ENCODE measurements around the gene FOSL2.
A peak's percentile ranks its signal among the peaks of the same experiment; 100 is the strongest.

FOSL2 gene

DNA sequence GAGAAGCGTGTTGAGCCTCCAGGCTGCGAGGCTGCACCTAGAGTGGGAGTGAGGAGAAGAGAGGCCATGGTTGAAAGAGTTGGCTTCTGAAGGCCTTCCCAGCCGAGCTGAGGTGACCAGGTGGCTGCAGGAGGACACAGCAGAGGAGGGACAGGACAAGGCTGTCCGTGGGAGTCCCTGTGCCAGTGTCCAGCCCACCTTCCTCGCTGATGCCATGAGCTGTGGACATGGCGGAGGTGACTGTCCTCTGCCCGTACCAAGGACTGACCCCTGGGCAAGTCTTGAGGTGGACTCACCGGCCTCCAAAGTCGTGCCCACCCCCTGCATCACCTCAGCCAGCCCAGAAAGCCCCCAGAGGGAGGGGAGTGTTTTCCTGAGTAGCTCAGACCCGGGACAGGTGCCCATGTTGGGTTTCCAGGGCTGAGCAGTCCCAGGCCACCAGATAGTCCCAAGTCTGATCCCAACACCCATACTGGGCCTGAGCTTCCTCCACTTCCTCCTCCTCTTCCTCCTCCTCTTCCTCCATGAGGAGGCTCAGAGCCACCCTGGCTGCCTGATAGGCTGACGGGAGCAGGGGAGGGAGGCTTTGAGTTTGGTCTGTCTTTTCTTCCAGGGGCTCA, 43.0 kb upstream of the FOSL2 start:
- peaks cover 0 to 11% (median 1%) of the 10 kb centered on the region in 4 donors for H3K4me1 ChIP-seq
- H3K36me3 ChIP-seq, result no peaks in the 10 kb centered on the region
- DNase-seq, result peak in 1 of 2 donors; percentile 55
- TF ChIP-seq, protein P1, sequence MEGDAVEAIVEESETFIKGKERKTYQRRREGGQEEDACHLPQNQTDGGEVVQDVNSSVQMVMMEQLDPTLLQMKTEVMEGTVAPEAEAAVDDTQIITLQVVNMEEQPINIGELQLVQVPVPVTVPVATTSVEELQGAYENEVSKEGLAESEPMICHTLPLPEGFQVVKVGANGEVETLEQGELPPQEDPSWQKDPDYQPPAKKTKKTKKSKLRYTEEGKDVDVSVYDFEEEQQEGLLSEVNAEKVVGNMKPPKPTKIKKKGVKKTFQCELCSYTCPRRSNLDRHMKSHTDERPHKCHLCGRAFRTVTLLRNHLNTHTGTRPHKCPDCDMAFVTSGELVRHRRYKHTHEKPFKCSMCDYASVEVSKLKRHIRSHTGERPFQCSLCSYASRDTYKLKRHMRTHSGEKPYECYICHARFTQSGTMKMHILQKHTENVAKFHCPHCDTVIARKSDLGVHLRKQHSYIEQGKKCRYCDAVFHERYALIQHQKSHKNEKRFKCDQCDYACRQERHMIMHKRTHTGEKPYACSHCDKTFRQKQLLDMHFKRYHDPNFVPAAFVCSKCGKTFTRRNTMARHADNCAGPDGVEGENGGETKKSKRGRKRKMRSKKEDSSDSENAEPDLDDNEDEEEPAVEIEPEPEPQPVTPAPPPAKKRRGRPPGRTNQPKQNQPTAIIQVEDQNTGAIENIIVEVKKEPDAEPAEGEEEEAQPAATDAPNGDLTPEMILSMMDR (IDR thresholded peaks at IDR 0.05), result no peak
- intact Hi-C loops (cut with DNase I; ENCODE audit: low total_unique reads), result no loop called here
- no peak overlapping the region for H3K27ac ChIP-seq
- H3K9me3 ChIP-seq, result no peaks in the 10 kb centered on the region
- H3K27me3 ChIP-seq, result no peaks in the 10 kb centered on the region
- H3K4me3 ChIP-seq, result no peak overlapping the region

DNA sequence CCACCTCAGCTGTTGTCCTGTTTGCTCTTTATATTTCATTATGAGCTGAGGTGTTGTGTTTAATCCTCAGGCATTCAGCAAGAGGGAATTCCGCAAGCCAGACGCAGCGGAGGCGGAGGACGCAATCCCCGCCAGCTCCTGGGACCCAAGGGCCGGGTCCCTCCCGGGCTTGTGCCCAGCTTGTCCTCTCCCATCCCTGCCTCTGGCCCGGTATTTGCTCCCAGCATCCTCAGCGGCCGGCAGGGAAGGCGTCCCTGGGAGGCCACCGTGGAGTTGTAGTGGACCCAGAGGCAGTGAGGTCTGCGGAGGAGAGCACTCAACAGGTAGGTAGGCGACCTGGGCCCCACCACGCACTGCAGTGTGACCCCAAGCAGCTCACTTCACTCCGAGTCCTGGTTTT, 42.5 kb upstream of the FOSL2 start:
- Histone ChIP-seq H3K4me3 (no peak overlapping the region), H3K4me1 (peaks cover 0 to 15% (median 1%) of the 10 kb centered on the region in 4 donors), H3K27me3 (no peaks in the 10 kb centered on the region), H3K27ac (no peak overlapping the region), H3K9me3 (no peaks in the 10 kb centered on the region), H3K36me3 (no peaks in the 10 kb centered on the region)
- intact Hi-C loops (cut with DNase I; ENCODE audit: low total_unique reads), result no loop called here
- DNase-seq, result peak in 1 of 2 donors; percentile 52
- TF ChIP-seq, protein P1 (IDR thresholded peaks at IDR 0.05), result no peak

DNA sequence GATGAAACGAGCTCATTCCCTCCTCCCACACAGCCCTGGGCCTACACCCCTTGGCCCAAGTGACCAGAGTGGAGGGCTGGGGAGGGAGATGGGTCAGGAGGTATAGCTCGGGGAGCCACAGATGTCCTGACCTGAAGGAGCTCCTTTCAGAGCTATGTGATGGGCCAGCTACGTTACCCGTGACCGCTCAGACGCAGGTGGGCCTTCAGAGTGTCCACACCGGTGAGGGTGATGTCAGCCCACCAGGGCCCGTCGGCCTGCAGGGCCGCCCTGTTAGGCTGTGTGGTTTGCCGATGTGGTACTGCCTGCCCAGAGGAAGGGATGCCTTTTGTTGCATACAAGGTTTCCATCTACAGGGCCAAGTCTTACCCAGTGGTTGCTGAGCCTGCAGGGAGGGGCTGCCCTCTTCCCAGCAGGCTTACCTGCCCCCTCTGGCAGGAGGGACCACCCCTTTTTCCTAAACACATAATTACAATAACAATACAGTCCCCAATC, 41.8 kb upstream of the FOSL2 start:
- Histone ChIP-seq H3K27ac (no peak overlapping the region), H3K36me3 (no peaks in the 10 kb centered on the region), H3K27me3 (no peaks in the 10 kb centered on the region), H3K4me1 (peaks cover 2 to 22% (median 8%) of the 10 kb centered on the region in 4 donors), H3K4me3 (no peak overlapping the region), H3K9me3 (no peaks in the 10 kb centered on the region)
- DNase-seq, result peak in 1 of 2 donors; percentile 48
- intact Hi-C loops (cut with DNase I; ENCODE audit: low total_unique reads), result no loop called here
- TF ChIP-seq, protein P1 (IDR thresholded peaks at IDR 0.05), result no peak

DNA sequence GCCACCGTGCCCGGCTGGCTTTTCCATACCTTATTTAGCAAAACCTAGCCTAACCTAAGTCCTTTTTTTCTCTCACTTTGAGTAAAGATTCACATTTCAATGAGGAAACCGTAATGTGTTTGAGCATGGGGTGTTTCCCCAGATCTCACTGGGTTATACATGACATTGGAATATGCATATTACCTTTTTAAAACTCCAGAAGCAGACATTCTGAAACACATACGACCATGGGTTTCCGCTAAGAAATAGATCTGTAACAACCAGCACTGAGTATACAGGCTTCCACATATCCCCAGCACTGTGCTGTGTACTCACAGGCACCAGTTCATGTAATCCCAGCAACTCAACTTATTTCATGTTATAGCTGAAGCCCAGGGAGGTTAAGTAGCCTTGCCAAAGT, 41.0 kb upstream of the FOSL2 start:
- DNase-seq, result no peak
- H3K4me1 ChIP-seq, result peaks cover 4 to 29% (median 16%) of the 10 kb centered on the region in 4 donors
- no peak overlapping the region for H3K27ac ChIP-seq
- no peaks in the 10 kb centered on the region for H3K36me3 ChIP-seq
- no peaks in the 10 kb centered on the region for H3K9me3 ChIP-seq
- TF ChIP-seq, protein P1 (IDR thresholded peaks at IDR 0.05), result no peak
- intact Hi-C loops (cut with DNase I; ENCODE audit: low total_unique reads), result no loop called here
- no peaks in the 10 kb centered on the region for H3K27me3 ChIP-seq
- no peak overlapping the region for H3K4me3 ChIP-seq

DNA sequence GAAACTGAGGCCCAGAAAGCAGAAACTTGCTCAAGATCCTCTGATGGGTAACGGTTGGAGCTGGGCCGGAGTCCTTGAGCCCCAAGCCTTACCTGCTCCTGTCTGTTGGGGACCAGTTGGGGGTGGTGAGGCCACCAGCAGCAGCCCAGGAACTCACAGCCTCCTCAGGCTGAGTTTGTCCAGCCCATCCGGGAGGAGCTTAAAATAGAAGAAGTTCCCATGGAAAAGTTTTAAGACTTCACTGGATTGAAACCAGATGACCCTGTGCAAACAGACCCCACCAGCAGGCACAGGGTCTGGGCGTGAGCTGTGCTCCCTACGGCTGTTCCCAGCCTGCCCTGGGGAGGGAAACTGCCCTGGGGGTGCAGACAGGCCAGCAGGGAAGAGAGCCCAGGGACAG, 40.6 kb upstream of the FOSL2 start:
- H3K36me3 ChIP-seq, result no peaks in the 10 kb centered on the region
- intact Hi-C loops (cut with DNase I; ENCODE audit: low total_unique reads), result no loop called here
- H3K4me1 ChIP-seq, result peaks cover 4 to 33% (median 20%) of the 10 kb centered on the region in 4 donors
- no peaks in the 10 kb centered on the region for H3K9me3 ChIP-seq
- H3K27ac ChIP-seq, result no peak overlapping the region
- TF ChIP-seq, protein P1 (IDR thresholded peaks at IDR 0.05), result no peak
- H3K4me3 ChIP-seq, result no peak overlapping the region
- H3K27me3 ChIP-seq, result no peaks in the 10 kb centered on the region
- DNase-seq, result peak in 1 of 2 donors; percentile 41

Measured in tibial artery (tissue), 4 donors.